ENCODE measurements around the gene HP. TPM values are rescaled to one million over a fixed set of nuclear protein-coding genes. Genes with fewer than 3 reads are reported as not detected.

HP gene
- total and polyA plus RNA-seq, 2 of the 13 experiments (the other 11 are each of a cell fraction or from before 2014, with no cell fraction given): 387 to 524 TPM

DNA sequence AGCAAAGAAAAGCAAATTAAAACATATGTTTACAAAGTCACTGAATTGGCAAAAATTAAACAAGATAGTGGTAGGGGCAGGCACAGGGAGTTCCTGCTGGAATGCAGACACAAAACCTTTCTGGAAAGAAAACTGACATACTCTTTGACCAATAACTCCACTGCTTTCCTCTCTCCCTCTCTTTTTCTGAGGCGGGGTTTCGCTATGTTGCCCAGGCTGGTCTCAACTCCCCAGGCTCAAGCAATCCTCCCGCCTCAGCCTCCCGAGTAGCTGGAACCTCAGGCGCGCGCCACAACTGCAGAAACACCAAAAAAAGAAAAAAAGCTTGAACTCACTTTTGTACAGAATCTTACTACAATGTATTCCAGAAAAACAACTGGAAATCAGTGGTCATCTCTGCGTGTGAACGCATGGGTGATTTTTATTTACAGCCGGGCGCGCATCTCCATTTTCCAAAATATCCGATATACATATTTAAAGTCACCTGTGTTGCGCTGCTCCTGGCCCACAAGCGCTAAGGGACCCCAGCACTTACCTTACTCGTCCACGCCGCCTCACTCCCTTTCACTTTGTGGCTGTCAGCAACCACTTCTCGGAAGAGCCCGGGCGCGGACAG is 38.6 kb downstream of the HP start (continued):
- TF ChIP-seq NCOR1 (IDR thresholded peaks at IDR 0.05; ENCODE audit: borderline replicate concordance, low read length) (no peak), KDM1A (CRISPR knock-in tag; IDR thresholded peaks at IDR 0.05) (no peak), POLR2G (IDR thresholded peaks at IDR 0.05; ENCODE audit: low read depth, low read length) (no peak), MEIS1 (CRISPR knock-in tag; IDR thresholded peaks at IDR 0.05; ENCODE audit: borderline replicate concordance) (peak; percentile 81), RARG (CRISPR knock-in tag; IDR thresholded peaks at IDR 0.05; ENCODE audit: low read depth) (peak; percentile 94; the same call in 1 of the 2 replicates), SNAI1 (CRISPR knock-in tag; IDR thresholded peaks at IDR 0.05; ENCODE audit: borderline replicate concordance) (no peak), ZNF430 (CRISPR knock-in tag; IDR thresholded peaks at IDR 0.05) (no peak), TEAD3 (CRISPR knock-in tag; optimal IDR thresholded peaks at IDR 0.05; ENCODE audit: borderline replicate concordance) (peak; percentile 67), HDAC6 (IDR thresholded peaks at IDR 0.05; ENCODE audit: low read depth, low read length) (0 out of 2 replicates have a peak, but pooled peaks have one; percentile 60), ZNF343 (CRISPR knock-in tag; IDR thresholded peaks at IDR 0.05) (peak; percentile 58; the same call in 1 of the 2 replicates), CEBPB (IDR thresholded peaks at IDR 0.05; ENCODE audit: borderline replicate concordance, low read depth, low read length) (no peak), ZNF7 (CRISPR knock-in tag; IDR thresholded peaks at IDR 0.05) (peak; percentile 85), ISX (CRISPR knock-in tag; conservative IDR thresholded peaks at IDR 0.05) (no peak), HOMEZ (CRISPR knock-in tag; IDR thresholded peaks at IDR 0.05; ENCODE audit: low read depth) (no peak), ZNF232 (CRISPR knock-in tag; IDR thresholded peaks at IDR 0.05; ENCODE audit: borderline replicate concordance) (no peak), HIVEP1 (CRISPR knock-in tag; IDR thresholded peaks at IDR 0.05) (no peak; the same call in 1 of the 2 replicates), ZBED4 (CRISPR knock-in tag; IDR thresholded peaks at IDR 0.05; ENCODE audit: borderline replicate concordance) (no peak), ZMYM2 (CRISPR knock-in tag; IDR thresholded peaks at IDR 0.05) (peak; percentile 77; the same call in 1 of the 2 replicates), STAG1 (CRISPR knock-in tag; IDR thresholded peaks at IDR 0.05) (no peak), ISL2 (CRISPR knock-in tag; IDR thresholded peaks at IDR 0.05) (no peak), ZEB1 (IDR thresholded peaks at IDR 0.05; ENCODE audit: insufficient replicate concordance, low read depth) (no peak), SMAD9 (CRISPR knock-in tag; IDR thresholded peaks at IDR 0.05) (no peak), TMF1 (CRISPR knock-in tag; IDR thresholded peaks at IDR 0.05; ENCODE audit: low read depth) (no peak), ATF4 (CRISPR knock-in tag; IDR thresholded peaks at IDR 0.05) (peak in 1 of 2 experiments; percentile 58; a peak in 1 of 4 replicates)
- TF ChIP-seq, protein P1, sequence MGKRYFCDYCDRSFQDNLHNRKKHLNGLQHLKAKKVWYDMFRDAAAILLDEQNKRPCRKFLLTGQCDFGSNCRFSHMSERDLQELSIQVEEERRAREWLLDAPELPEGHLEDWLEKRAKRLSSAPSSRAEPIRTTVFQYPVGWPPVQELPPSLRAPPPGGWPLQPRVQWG (CRISPR knock-in tag; IDR thresholded peaks at IDR 0.05; ENCODE audit: borderline replicate concordance, low read depth): no peak

Measured in HepG2 (cell line).